Upper lobe of left lung (tissue), 4 donors: ENCODE results near the gene LENG9.

Experiments used
- EP300 ChIP-seq, 4 donors: sonication (generic); formaldehyde crosslinking; IDR thresholded peaks; one replicate each; pipeline ENCODE4 v1.5.1; 2017; ENCODE audit warnings: antibody characterized with exemption in 4 of 4, control low read depth in 2 of 4
- POLR2AphosphoS5 ChIP-seq, 2 donors: sonication (generic); formaldehyde crosslinking; IDR thresholded peaks; one replicate each; pipeline ENCODE4 v1.5.1; 2017; ENCODE audit warnings: antibody characterized with exemption in 2 of 2
- TF ChIP-seq, protein P1 (sequence below), 6 experiments: fragments of 450-650 bp in 4 of 6; fragments of 200-600 bp in 2 of 6; sonication (generic) in 2 of 6; IDR thresholded peaks; one replicate each; pipeline ENCODE4 v1.5.1; 2016 to 2019; ENCODE audit warnings: antibody characterized with exemption in 6 of 6

DNA sequence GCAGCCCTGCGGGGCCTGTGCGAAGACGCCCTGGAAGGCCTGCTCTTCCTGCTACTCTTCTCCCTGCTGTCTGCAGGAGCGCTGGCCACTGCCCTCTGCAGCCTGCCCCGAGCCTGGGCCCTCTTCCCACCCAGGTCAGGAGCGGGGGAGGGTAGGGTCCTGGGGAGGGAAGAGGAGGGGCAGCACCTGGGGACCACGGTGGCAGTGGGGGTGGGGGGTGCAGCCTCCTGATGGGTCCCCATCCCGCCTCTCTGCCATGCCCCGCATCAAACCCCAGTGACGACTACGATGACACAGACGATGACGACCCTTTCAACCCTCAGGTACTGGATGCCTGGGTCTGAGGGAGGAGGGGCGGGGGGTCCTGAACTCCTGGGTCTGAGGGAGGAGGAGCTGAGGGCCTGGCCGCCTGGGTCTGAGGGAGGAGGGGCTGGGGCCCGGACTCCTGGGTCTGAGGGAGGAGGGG is 28.0 kb downstream of the LENG9 start:
- TF ChIP-seq POLR2AphosphoS5 (IDR thresholded peaks at IDR 0.05) = no peak
- TF ChIP-seq, protein P1, sequence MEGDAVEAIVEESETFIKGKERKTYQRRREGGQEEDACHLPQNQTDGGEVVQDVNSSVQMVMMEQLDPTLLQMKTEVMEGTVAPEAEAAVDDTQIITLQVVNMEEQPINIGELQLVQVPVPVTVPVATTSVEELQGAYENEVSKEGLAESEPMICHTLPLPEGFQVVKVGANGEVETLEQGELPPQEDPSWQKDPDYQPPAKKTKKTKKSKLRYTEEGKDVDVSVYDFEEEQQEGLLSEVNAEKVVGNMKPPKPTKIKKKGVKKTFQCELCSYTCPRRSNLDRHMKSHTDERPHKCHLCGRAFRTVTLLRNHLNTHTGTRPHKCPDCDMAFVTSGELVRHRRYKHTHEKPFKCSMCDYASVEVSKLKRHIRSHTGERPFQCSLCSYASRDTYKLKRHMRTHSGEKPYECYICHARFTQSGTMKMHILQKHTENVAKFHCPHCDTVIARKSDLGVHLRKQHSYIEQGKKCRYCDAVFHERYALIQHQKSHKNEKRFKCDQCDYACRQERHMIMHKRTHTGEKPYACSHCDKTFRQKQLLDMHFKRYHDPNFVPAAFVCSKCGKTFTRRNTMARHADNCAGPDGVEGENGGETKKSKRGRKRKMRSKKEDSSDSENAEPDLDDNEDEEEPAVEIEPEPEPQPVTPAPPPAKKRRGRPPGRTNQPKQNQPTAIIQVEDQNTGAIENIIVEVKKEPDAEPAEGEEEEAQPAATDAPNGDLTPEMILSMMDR (IDR thresholded peaks at IDR 0.05) = no peak
- TF ChIP-seq EP300 (IDR thresholded peaks at IDR 0.05) = no peak
